Transverse colon (tissue), 4 donors: Measurements from ENCODE around the gene PIK3C2G. TPM values are rescaled to one million over a fixed set of nuclear protein-coding genes. Genes with fewer than 3 reads are reported as not detected.

Experiments
- DNase-seq: peaks from one replicate; pipeline ENCODE4 v3.0.0-alpha.2; 2019
- H3K27ac ChIP-seq, 4 donors: fragments of 200-600 bp; sonication (generic); 2 replicates each; pipeline ENCODE4 v1.5.1; 2016 to 2018; ENCODE audit warnings: inconsistent platforms in 4 of 4
- H3K27me3 ChIP-seq: fragments of 200-600 bp; sonication (generic); 2 replicates; pipeline ENCODE4 v1.5.1; 2017; ENCODE audit warnings: inconsistent platforms
- H3K36me3 ChIP-seq, 4 donors: fragments of 200-600 bp; sonication (generic); 2 replicates each; pipeline ENCODE4 v1.5.1; 2017 to 2019; ENCODE audit warnings: inconsistent platforms in 4 of 4
- H3K4me1 ChIP-seq, 4 donors: fragments of 200-600 bp; sonication (generic); 2 replicates each; pipeline ENCODE4 v1.5.1; 2017 to 2020; ENCODE audit warnings: inconsistent platforms in 4 of 4
- H3K4me3 ChIP-seq, 4 donors: fragments of 200-600 bp; sonication (generic); 1 replicate in 1 of 4; 2 replicates in 3 of 4; pipeline versions ENCODE4 v1.5.1 to v1.6.1; 2017 to 2019; ENCODE audit warnings: inconsistent platforms in 4 of 4
- H3K9me3 ChIP-seq, 2 donors: fragments of 200-600 bp; sonication (generic); 2 replicates each; pipeline ENCODE4 v1.5.1; 2017 to 2019; ENCODE audit warnings: inconsistent platforms in 2 of 2
- EP300 ChIP-seq: sonication (generic); formaldehyde crosslinking; IDR thresholded peaks from one replicate; pipeline ENCODE4 v1.6.1; 2017; ENCODE audit warnings: antibody characterized with exemption, low read depth
- POLR2A ChIP-seq: fragments of 450-650 bp; IDR thresholded peaks from one replicate; pipeline ENCODE4 v1.6.1; 2016; ENCODE audit warnings: antibody characterized with exemption, mild to moderate bottlenecking, moderate library complexity
- POLR2AphosphoS5 ChIP-seq, 3 donors: sonication (generic); formaldehyde crosslinking; IDR thresholded peaks; one replicate each; pipeline ENCODE4 v1.6.1; 2016; ENCODE audit warnings: antibody characterized with exemption in 3 of 3
- WGBS, 2 donors: methylation state at CpG; one replicate each; pipeline ENCODE4 v1.1.5; 2018; ENCODE audit warnings: low coverage in 1 of 2; 5-methylcytosine and 5-hydroxymethylcytosine counted together
- in situ Hi-C, 4 donors: fragments of 200-750 bp; cut with MboI; loops; one replicate each; pipeline versions ENCODE4 v1.15.0 to v1.15.1; 2017; ENCODE audit warnings: low sequenced_read_pairs in 3 of 4, low pct_ligation_motif_present in 1 of 4, low pct_unique_long_range_greater_than_20kb in 1 of 4
- intact Hi-C: fragments of 100-400 bp; cut with DNase I; formaldehyde crosslinking; loops from one replicate; pipeline ENCODE4 v1.15.1; 2023; ENCODE audit warnings: low total_unique reads
- total RNA-seq, 4 donors: library from RNA; depleted of rRNA; stranded (reverse); fragments of >200 nt; gene quantifications; one replicate each; pipeline ENCODE4 v1.1.0, GENCODE V29; 2016
- TF ChIP-seq, protein P1 (sequence below), 5 experiments: fragments of 200-600 bp in 3 of 5; fragments of 450-650 bp in 2 of 5; sonication (generic) in 3 of 5; IDR thresholded peaks; 1 replicate in 2 of 5; 2 replicates in 3 of 5; pipeline ENCODE4 v1.5.1; 2016 to 2017; ENCODE audit warnings: antibody characterized with exemption in 5 of 5, inconsistent platforms in 3 of 5, mild to moderate bottlenecking in 2 of 5, moderate library complexity in 1 of 5

Gene PIK3C2G
- total RNA-seq, 4 donors from 2014 or later, result 0.32 to 2.7 (median 1.1) TPM

- in situ Hi-C loops, result no loop called here
- no peak overlapping the region for H3K27ac ChIP-seq
- H3K9me3 ChIP-seq, result no peaks in the 10 kb centered on the region
- no peaks in the 10 kb centered on the region for H3K4me1 ChIP-seq
- no peak for TF ChIP-seq POLR2A
- no peak for TF ChIP-seq POLR2AphosphoS5 (IDR thresholded peaks at IDR 0.05)
- TF ChIP-seq, protein P1, sequence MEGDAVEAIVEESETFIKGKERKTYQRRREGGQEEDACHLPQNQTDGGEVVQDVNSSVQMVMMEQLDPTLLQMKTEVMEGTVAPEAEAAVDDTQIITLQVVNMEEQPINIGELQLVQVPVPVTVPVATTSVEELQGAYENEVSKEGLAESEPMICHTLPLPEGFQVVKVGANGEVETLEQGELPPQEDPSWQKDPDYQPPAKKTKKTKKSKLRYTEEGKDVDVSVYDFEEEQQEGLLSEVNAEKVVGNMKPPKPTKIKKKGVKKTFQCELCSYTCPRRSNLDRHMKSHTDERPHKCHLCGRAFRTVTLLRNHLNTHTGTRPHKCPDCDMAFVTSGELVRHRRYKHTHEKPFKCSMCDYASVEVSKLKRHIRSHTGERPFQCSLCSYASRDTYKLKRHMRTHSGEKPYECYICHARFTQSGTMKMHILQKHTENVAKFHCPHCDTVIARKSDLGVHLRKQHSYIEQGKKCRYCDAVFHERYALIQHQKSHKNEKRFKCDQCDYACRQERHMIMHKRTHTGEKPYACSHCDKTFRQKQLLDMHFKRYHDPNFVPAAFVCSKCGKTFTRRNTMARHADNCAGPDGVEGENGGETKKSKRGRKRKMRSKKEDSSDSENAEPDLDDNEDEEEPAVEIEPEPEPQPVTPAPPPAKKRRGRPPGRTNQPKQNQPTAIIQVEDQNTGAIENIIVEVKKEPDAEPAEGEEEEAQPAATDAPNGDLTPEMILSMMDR (IDR thresholded peaks at IDR 0.05), result no peak
- TF ChIP-seq EP300, result no peak
- DNase-seq, result no peak
- H3K4me3 ChIP-seq, result no peak overlapping the region
- no peaks in the 10 kb centered on the region for H3K27me3 ChIP-seq
- H3K36me3 ChIP-seq, result no peaks in the 10 kb centered on the region
- intact Hi-C loops, result no loop called here
These were observed 334.1 kb downstream of the PIK3C2G start for GRCh38 chr12:18595412-18595811.

DNA sequence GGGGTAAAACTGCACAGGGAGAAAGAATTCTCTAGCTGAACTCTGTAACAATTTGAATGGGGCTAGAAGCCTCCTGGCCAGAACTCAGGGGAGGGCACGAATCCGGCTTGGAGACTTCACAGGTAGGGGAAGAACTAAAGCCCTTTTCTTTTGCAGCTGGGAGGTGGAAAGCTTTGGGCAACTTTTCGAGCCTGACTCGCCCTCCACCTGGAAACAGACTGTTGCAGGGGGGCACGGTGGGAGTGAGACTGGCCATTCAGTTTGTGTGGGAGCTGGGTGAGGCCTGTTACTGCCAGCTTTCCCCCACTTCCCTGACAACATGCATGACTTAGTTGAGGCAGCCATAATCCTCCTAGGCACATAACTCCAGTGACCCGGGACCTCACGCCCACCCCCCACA is 340.6 kb downstream of the PIK3C2G start:
- Histone ChIP-seq H3K4me3 (no peak overlapping the region), H3K27me3 (no peaks in the 10 kb centered on the region), H3K27ac (no peak overlapping the region), H3K4me1 (no peaks in the 10 kb centered on the region), H3K36me3 (no peaks in the 10 kb centered on the region), H3K9me3 (no peaks in the 10 kb centered on the region)
- TF ChIP-seq, protein P1 (IDR thresholded peaks at IDR 0.05), result no peak
- TF ChIP-seq EP300 (no peak), POLR2AphosphoS5 (IDR thresholded peaks at IDR 0.05) (no peak), POLR2A (no peak)
- WGBS, 2 donors, result 92% methylated on average over 7 of the region's 7 CpGs; no CpG with 5 or more reads in 1 of the 2 donors
- no peak for DNase-seq
- intact Hi-C loops (no loop called here), in situ Hi-C loops (no loop called here)

DNA sequence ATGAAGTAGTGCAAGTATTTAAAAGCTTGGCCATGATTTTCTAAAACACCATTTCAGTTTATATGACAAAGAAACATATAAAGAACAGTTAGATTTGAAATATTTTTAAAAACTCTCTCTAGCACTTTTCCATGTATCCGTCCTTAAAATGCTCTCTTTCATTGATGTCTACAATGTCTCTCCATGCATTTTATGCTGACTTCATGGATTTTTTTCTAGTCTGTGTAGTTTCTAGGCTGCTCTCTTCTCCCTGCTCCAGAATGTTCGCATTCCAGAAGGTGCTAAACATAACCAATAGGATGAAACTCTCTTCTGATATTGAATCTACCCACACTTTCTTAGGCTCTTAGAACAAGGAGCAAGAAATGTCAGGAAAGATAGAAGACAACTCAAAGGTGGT is 351.7 kb downstream of the PIK3C2G start:
- intact Hi-C loops, result no loop called here
- H3K27me3 ChIP-seq, result no peaks in the 10 kb centered on the region
- 60 to 90% methylated on average over 2 of the region's 2 CpGs for WGBS, 2 donors

DNA sequence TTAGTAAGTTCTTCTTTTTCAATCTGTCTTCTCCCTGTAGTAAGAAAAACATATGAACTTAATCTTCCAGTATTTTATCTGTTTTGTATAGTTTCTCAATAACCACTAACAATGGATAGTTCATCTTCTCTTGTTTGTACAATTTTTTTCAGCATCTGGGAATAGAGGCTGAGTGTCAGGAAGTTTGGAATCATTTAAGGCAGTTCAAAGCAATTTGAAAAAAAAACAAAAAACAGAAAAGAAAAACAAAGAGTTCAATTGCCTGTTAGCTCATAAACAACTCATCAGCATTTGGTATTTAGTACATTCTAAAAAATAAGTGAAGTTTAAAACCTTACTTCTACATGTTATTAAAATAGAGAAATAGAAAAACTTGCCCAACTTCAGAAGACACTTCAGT is 359.7 kb downstream of the PIK3C2G start:
- TF ChIP-seq POLR2AphosphoS5 (IDR thresholded peaks at IDR 0.05) (no peak), POLR2A (no peak), EP300 (no peak)
- TF ChIP-seq, protein P1 (IDR thresholded peaks at IDR 0.05), result no peak
- no peaks in the 10 kb centered on the region for H3K27me3 ChIP-seq

More for the DNA sequence above, 351.7 kb downstream of the PIK3C2G start:
- Histone ChIP-seq H3K4me1 (no peaks in the 10 kb centered on the region), H3K4me3 (no peak overlapping the region), H3K9me3 (no peaks in the 10 kb centered on the region), H3K27ac (no peak overlapping the region), H3K36me3 (no peaks in the 10 kb centered on the region)
- TF ChIP-seq EP300 (no peak), POLR2A (no peak)
- TF ChIP-seq, protein P1 (IDR thresholded peaks at IDR 0.05), result no peak
- in situ Hi-C loops, result no loop called here
- no peak for DNase-seq

More for the DNA sequence above, 359.7 kb downstream of the PIK3C2G start:
- no peak for DNase-seq
- intact Hi-C loops (no loop called here), in situ Hi-C loops (no loop called here)
- H3K4me1 ChIP-seq, result no peaks in the 10 kb centered on the region
- no peaks in the 10 kb centered on the region for H3K9me3 ChIP-seq
- H3K4me3 ChIP-seq, result no peak overlapping the region
- H3K27ac ChIP-seq, result no peak overlapping the region
- H3K36me3 ChIP-seq, result no peaks in the 10 kb centered on the region
